Measurements from ENCODE around the gene ALS2CL. TPM values are rescaled to one million over a fixed set of nuclear protein-coding genes. Genes with fewer than 3 reads are reported as not detected.

The ALS2CL gene
- total and polyA plus RNA-seq, 10 of the 15 experiments (the other 5 are each of a cell fraction or from before 2014, with no cell fraction given): 0.01 to 0.05 TPM; not detected in 8

GRCh38 chr3:46709157-46709654, 15.7 kb upstream of the ALS2CL start (continued):
- TF ChIP-seq ZZZ3 (IDR thresholded peaks at IDR 0.05; ENCODE audit: control insufficient read depth, insufficient read length, low read depth) (no peak), CBX5 (IDR thresholded peaks at IDR 0.05; ENCODE audit: low read depth) (no peak), ZBTB40 (IDR thresholded peaks at IDR 0.05; ENCODE audit: borderline replicate concordance) (no peak), SP1 (IDR thresholded peaks at IDR 0.05; ENCODE audit: low read depth, low read length) (no peak), NR2C1 (IDR thresholded peaks at IDR 0.05) (no peak), MEF2B (IDR thresholded peaks at IDR 0.05; ENCODE audit: partially characterized antibody, poor library complexity, severe bottlenecking) (no peak)

- ATAC-seq (no peak), FAIRE-seq (no peak), DNase-seq (ENCODE audit: low read depth, low spot score) (no peak)
- H3K4me1 ChIP-seq (ENCODE audit: control insufficient read depth, insufficient read depth, low read length): peaks cover 5% of the 10 kb centered on the region
- CTCF ChIA-PET: interaction anchor here (1.2 to 2.0 kb wide), 6 partner anchors 9 to 205 kb away, joined by 3 to 5 read pairs (median 3); no protein-coding TSS in a partner anchor
- RAD21 ChIA-PET (ENCODE audit: unreplicated experiment): interaction anchor here (0.9 to 1.9 kb wide), 3 partner anchors 158 to 201 kb away, joined by 3 to 6 read pairs (median 3); no protein-coding TSS in a partner anchor
- POLR2A ChIA-PET: no interaction called here
- WGBS (ENCODE audit: insufficient coverage, insufficient replicate concordance, low lambda C conversion rate, missing lambda C conversion rate): 40% methylated on average over 11 of the region's 11 CpGs
- SMC1A ChIA-PET (ENCODE audit: uncharacterized antibody, unreplicated experiment): interaction anchor here (1.4 kb wide), 1 partner anchor 219 kb away, joined by 3 read pairs; no protein-coding TSS in a partner anchor
- no peak for TF ChIP-seq JUNB (IDR thresholded peaks at IDR 0.05)
- no peaks in the 10 kb centered on the region for H4K20me1 ChIP-seq (ENCODE audit: control insufficient read depth, insufficient read depth)
- BruUV-seq (replicated peaks): no TSS peak
- no peak overlapping the region for H3K4me2 ChIP-seq (ENCODE audit: control insufficient read depth, insufficient read depth)
- H3K9me3 ChIP-seq (replicated peaks; ENCODE audit: control insufficient read depth, insufficient read depth, low read length): no peaks in the 10 kb centered on the region
- H3K27ac ChIP-seq (ENCODE audit: control insufficient read depth, insufficient read depth): no peak overlapping the region
- no peak overlapping the region for H3K9ac ChIP-seq (ENCODE audit: control insufficient read depth, insufficient read depth, low read length)
- intact Hi-C loops (cut with micrococcal nuclease; ENCODE audit: unreplicated experiment) (loop anchor here (10.0 kb wide), 1 partner anchor 306 kb away; no protein-coding TSS in a partner anchor), in situ Hi-C loops (cut with MboI) (no loop called here)
- no peaks in the 10 kb centered on the region for H3K27me3 ChIP-seq (replicated peaks in 1 of 2; ENCODE audit: control insufficient read depth in 2 of 2, insufficient read depth in 2 of 2, low read length in 1 of 2)
- H3K36me3 ChIP-seq (ENCODE audit: control insufficient read depth in 2 of 2, insufficient read depth in 2 of 2, low read length in 1 of 2): no peaks in the 10 kb centered on the region
- no peak overlapping the region for H2AFZ ChIP-seq (ENCODE audit: control insufficient read depth, low read depth, low read length)
- no peaks in the 10 kb centered on the region for H3K79me2 ChIP-seq (ENCODE audit: control insufficient read depth, insufficient read depth, low read length)
- no peak overlapping the region for H3K4me3 ChIP-seq
Observed at GRCh38 chr3:46708401-46709156, 15.1 kb upstream of the ALS2CL start.
